ENCODE measurements around the gene VWA5B2.

The VWA5B2 gene

GRCh38 chr3:184222521-184222920 is 6.9 kb upstream of the VWA5B2 start:
- H3K27ac ChIP-seq, result no peak overlapping the region
- no peak for TF ChIP-seq CTCF (conservative IDR thresholded peaks at IDR 0.05)

- no peak overlapping the region for H3K27ac ChIP-seq
- no peak for TF ChIP-seq CTCF (conservative IDR thresholded peaks at IDR 0.05)
Measured at GRCh38 chr3:184223946-184224345, 5.4 kb upstream of the VWA5B2 start.

DNA sequence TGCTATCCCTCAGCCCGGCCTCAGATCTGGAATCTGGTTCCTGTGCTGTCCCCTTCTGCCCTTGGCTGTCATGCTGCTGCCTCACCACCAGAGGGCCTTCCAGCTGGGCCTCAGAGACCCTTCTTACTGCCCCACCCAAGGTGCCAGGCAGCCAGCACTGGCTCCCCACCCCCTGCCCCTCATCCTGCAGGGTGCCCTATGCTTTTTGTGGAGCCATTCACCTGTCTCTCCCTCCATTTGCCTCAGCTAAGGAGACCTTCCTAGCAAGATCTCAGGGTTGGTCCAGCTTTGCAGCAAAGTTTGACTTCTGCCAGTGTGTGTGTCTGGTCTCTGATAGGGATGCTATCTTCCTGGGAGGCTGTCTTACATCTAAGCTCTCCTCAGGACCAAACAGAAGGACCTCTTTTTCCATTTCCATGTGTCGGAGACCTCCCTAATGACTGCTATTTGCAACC is 1.9 kb upstream of the VWA5B2 start:
- peak; percentile 91 for TF ChIP-seq CTCF (conservative IDR thresholded peaks at IDR 0.05)
- H3K27ac ChIP-seq, result no peak overlapping the region

- TF ChIP-seq CTCF (conservative IDR thresholded peaks at IDR 0.05), result no peak
- H3K27ac ChIP-seq, result no peak overlapping the region
Measured at GRCh38 chr3:184228376-184229137, 828 bp upstream of the VWA5B2 start.

GRCh38 chr3:184230081-184230602 is 757 bp downstream of the VWA5B2 start:
- TF ChIP-seq CTCF (conservative IDR thresholded peaks at IDR 0.05), result no peak
- H3K27ac ChIP-seq, result peak overlapping the region; percentile 77

DNA sequence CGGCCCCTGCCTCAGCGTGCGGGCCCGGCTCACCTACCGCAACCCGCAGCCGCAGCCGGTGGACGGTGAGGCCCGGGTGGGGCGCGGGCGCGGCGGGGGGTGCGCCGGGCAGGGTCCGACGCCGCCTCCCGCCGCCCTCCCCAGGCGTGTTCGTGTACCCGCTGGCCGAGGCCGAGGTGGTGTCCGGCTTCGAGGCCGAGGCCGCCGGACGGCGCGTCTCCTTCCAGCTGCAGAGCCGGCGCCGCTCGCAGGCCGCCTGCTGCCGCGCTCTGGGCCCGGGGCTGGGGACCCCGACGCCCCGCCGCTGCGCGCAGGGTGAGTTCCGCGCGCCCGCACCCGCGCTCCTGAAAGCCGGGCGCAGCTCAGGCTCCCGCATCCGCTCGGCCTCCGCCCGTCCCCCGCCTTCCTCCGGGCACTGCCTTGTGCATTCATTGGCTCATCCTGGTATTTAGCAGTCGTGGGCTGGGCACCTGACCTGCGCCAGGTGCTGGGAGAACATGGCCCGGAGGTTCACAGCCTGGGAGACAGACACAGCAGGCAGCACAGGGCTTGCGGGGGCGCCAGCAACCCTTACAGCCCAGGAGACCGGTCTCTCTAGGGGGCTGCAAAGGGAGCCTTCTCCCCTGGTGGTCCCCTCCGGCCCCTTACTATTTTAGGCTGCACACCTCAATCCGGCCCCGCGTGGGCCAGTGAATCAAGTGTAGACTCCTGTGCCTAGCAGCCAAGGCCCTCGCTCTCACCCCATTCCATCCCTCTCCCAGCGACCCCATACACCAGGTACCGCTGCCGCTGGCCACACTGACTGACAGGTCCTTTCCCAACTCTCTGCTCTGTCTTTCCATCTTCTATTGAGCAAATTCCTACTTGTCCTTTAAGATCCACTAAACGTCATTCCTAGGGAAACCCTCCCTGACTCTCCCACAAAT is 1.5 kb downstream of the VWA5B2 start:
- no peak for TF ChIP-seq CTCF (conservative IDR thresholded peaks at IDR 0.05)
- peak overlapping the region; percentile 77 for H3K27ac ChIP-seq

DNA sequence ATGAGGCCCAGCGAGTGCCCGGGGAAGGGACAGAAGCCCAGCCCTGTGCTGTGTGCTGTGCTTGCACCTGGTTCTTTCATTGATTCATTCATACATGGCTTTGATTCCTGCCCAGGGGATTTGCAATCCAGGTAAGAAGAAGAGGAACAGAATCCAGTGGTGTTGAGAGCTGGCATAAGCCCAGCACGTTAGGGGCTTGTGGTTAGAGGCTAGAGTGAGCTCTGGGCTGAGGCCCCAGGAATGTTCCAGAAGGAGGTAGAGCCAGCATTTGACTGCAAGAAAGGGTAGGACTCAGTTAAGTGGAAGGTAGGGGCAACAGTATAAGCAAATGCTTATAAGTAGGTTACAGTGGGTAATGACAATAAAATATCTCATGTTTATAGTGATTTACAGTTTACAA is 2.3 kb downstream of the VWA5B2 start:
- peak overlapping the region; percentile 77; the same call in 1 of the 2 replicates for H3K27ac ChIP-seq
- TF ChIP-seq CTCF (conservative IDR thresholded peaks at IDR 0.05), result no peak

All from VCaP (cell line).